GM12801 (cell line): Measurements from ENCODE around the gene IRAK3.

ENCODE experiments used
- TF ChIP-seq, protein P1 (sequence below): IDR thresholded peaks from one replicate; pipeline ENCODE4 v1.5.1; 2011; ENCODE audit warnings: control low read depth; ENCODE audit not compliant: insufficient read length; ENCODE audit errors: extremely low read depth

Gene IRAK3

DNA sequence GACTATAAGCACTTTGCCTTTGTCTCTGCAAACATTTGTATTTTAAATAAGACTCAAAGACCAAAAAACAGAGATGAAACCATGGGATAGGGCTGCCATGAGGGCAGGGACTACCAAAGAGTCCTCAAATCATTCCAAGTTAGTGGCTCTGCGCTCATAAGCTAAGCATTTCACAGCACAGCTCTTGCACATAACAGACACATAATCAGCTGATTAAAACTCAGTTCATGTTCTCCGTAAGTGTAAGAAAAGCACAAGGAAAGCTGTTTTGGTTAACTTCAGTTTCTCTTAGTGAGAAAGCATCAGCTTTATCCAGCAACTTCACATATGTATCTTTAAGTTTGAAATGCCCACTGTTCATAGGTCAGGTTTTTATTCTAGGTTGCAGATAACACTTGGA, 54.9 kb downstream of the IRAK3 start:
- TF ChIP-seq, protein P1, sequence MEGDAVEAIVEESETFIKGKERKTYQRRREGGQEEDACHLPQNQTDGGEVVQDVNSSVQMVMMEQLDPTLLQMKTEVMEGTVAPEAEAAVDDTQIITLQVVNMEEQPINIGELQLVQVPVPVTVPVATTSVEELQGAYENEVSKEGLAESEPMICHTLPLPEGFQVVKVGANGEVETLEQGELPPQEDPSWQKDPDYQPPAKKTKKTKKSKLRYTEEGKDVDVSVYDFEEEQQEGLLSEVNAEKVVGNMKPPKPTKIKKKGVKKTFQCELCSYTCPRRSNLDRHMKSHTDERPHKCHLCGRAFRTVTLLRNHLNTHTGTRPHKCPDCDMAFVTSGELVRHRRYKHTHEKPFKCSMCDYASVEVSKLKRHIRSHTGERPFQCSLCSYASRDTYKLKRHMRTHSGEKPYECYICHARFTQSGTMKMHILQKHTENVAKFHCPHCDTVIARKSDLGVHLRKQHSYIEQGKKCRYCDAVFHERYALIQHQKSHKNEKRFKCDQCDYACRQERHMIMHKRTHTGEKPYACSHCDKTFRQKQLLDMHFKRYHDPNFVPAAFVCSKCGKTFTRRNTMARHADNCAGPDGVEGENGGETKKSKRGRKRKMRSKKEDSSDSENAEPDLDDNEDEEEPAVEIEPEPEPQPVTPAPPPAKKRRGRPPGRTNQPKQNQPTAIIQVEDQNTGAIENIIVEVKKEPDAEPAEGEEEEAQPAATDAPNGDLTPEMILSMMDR: no peak

DNA sequence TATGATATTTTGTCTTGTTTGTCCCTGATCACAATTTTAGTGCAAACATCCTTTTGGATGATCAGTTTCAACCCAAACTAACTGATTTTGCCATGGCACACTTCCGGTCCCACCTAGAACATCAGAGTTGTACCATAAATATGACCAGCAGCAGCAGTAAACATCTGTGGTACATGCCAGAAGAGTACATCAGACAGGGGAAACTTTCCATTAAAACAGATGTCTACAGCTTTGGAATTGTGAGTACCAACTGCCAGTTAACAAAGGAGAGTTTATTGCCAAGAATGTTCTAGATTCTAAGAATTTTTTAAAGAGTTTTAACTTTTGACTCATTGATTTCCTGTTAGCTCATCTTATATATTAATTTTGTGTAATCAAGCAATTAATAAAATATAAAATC, 55.4 kb downstream of the IRAK3 start:
- TF ChIP-seq, protein P1: no peak

DNA sequence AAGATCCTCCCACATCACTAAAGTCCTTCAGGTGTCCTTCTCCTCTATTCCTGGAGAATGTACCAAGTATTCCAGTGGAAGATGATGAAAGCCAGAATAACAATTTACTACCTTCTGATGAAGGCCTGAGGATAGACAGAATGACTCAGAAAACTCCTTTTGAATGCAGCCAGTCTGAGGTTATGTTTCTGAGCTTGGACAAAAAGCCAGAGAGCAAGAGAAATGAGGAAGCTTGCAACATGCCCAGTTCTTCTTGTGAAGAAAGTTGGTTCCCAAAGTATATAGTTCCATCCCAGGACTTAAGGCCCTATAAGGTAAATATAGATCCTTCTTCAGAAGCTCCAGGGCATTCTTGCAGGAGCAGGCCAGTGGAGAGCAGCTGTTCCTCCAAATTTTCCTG, 58.7 kb downstream of the IRAK3 start:
- TF ChIP-seq, protein P1: no peak

DNA sequence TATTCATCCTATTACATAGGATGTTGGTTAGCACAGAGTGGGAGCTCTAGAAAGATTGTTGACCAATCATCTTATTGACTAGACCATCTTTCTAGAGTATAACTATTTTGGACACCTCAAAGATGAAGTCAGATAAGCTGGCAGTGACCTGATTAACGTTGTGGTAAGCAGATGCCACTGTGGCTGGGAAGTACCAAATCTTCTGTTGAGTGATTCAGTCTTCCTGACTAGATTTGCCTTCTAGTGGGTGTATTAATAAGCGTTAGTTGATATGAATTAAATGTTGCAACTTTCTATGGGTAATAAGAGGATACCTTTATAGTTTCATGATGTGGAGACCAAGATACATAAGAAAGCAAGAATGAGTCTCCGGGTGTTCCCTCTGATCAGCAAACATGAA, 62.0 kb downstream of the IRAK3 start:
- TF ChIP-seq, protein P1: no peak

DNA sequence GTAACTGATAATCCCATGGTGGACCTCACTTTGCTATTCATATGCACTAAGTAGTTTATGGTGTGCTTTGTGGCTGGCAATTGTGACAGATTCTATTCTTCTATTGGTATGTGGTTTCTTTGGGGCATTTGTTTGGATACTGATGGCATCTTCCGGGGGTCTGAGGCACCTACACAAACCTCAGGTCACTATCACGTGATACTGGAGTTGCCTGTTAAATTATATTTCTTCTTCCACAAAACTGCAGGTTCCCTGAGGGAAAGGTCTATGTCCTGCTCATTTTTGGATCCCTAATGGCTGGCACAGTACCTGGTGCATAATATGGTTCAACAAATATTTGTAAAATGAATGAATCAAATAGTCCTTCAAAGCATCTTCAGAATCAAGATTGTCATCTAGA, 63.8 kb downstream of the IRAK3 start:
- TF ChIP-seq, protein P1: no peak

DNA sequence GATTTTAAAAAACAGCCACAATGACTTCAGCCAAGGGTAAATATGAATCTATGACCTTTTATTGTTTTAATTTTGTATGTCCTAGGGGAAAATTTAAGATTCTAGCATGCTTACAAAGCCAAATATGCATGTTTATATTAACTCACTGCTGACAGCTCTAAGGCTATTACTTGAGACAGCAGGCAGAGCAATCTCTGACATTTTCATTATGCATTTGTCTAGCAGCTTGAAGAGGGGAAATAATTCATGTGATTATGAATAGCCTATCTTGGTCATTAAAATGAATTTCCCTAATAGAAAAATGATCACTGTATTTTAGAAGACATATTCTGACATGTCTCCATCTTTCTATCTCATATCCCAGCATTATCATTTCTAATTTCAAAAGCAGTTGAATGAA, 66.7 kb downstream of the IRAK3 start:
- TF ChIP-seq, protein P1: no peak

DNA sequence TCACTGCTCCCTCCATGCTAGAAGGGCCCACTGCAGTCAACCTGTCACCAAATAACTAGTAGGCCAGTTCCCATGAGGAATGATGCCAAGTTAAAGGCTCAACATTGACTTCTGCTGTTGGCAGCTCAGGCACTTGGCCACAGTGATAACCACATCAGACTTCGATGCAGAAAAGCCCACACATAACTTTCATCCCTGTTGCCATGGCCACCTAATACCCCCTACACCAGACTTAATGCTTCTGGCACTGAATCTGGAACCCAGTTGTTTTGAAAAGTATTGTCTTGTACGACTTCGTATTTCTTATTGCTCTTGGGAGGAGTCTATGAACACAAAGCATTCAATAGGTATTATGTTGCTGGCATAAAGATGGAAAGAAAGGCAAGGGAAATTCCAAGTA, 69.0 kb downstream of the IRAK3 start:
- TF ChIP-seq, protein P1: no peak

DNA sequence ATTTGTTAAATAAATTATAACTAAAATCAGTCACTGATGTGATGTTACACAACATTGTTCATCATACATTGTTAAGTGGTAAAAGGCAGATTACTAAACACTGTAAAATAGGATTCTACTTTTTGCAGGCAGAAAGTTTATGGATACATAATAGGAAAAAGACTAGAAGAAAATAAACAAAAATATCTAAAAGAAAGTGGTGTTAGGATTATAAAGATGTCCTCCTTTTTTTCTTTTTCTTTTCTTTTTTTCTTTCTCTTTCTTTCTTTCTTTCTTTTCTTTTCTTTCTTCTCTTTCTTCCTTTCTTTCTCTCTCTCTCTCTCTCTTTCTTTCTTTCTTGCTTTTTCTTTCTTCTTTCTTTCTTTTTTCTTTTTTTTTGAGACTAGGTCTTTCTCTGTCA, 73.7 kb downstream of the IRAK3 start:
- TF ChIP-seq, protein P1: no peak
